HepG2 (cell line): ENCODE measurements around the gene PPP1R16B. TPM values are rescaled to one million over a fixed set of nuclear protein-coding genes. Genes with fewer than 3 reads are reported as not detected.

Experiments used
- ATAC-seq: fragments of 200-7000 bp; cut with Tn5 transposase; 3 replicates; pipeline ENCODE4 v1.9.1; 2020; ENCODE audit warnings: mild to moderate bottlenecking, moderate library complexity
- BruUV-seq: library from RNA; stranded (reverse); fragments of 400-500 nt; replicated peaks from 2 replicates; lab custom pipeline; 2021; lab: Mats Ljungman, UMichigan
- CTCF ChIA-PET: fragments of 300-600 bp; formaldehyde crosslinking; extraction: SDS; loops from one replicate; lab custom pipeline; 2021; ENCODE audit warnings: low total read pairs, inconsistent platforms, low intra/inter-chr PET ratio; lab: Yijun Ruan, JAX
- POLR2A ChIA-PET: fragments of 350-600 bp; sonication (Branson Sonifier 250); formaldehyde crosslinking; loops from one replicate; lab custom pipeline; 2020; ENCODE audit warnings: antibody characterized with exemption, inconsistent platforms; lab: Yijun Ruan, JAX
- DNase-seq: peaks from one replicate; pipeline ENCODE4 v3.0.0-alpha.2; 2015; ENCODE audit warnings: low spot score
- FAIRE-seq: peaks from 3 replicates; lab custom pipeline; 2011; peaks lifted over from hg19 to GRCh38; lab: Jason Lieb, UNC
- H2AFZ ChIP-seq: one replicate; pipeline ENCODE4 v1.6.1; 2011; ENCODE audit warnings: low read length, inconsistent platforms
- H3K27ac ChIP-seq: fragments of 300-600 bp; 3 replicates; pipeline ENCODE4 v1.8.0; 2011; ENCODE audit warnings: mixed run types, mild to moderate bottlenecking, mixed read lengths, low read length, inconsistent platforms; ENCODE audit not compliant: insufficient read depth; ENCODE audit errors: extremely low read length
- H3K27me3 ChIP-seq, 2 experiments: fragments of 200-600 bp in 1 of 2; 2 replicates in 1 of 2; 3 replicates in 1 of 2; pipeline versions ENCODE4 v1.6.0 to v1.8.0; 2011; ENCODE audit warnings: low read length in 2 of 2, mild to moderate bottlenecking in 2 of 2, moderate library complexity in 2 of 2, inconsistent platforms in 1 of 2; ENCODE audit not compliant: insufficient read depth in 2 of 2, control insufficient read depth in 1 of 2
- H3K36me3 ChIP-seq, 2 experiments: fragments of 200-600 bp in 1 of 2; replicated peaks in 1 of 2; 2 replicates in 1 of 2; 3 replicates in 1 of 2; pipeline versions ENCODE4 v1.5.1 to v1.8.0; 2011; ENCODE audit warnings: low read length in 2 of 2, inconsistent platforms in 1 of 2; ENCODE audit not compliant: insufficient read depth in 2 of 2, control insufficient read depth in 1 of 2
- H3K4me1 ChIP-seq: 2 replicates; pipeline ENCODE4 v1.5.1; 2012; ENCODE audit warnings: low read length, inconsistent platforms; ENCODE audit not compliant: insufficient read depth
- H3K4me2 ChIP-seq: 2 replicates; pipeline ENCODE4 v1.6.0; 2011; ENCODE audit warnings: low read depth, low read length, inconsistent platforms
- H3K4me3 ChIP-seq, 3 experiments: fragments of 200-600 bp in 1 of 3; sonication (generic), shearing (Covaris generic) in 1 of 3; replicated peaks in 1 of 3; 2 replicates each; pipeline ENCODE4 v1.5.1; 2011 to 2016; ENCODE audit warnings: low read length in 3 of 3, inconsistent platforms in 2 of 3, low read depth in 2 of 3, mild to moderate bottlenecking in 2 of 3, control low read depth in 1 of 3, mixed read lengths in 1 of 3; ENCODE audit not compliant: insufficient read depth in 1 of 3
- H3K79me2 ChIP-seq: one replicate; pipeline ENCODE4 v1.6.1; 2011; ENCODE audit warnings: low read length, inconsistent platforms; ENCODE audit not compliant: insufficient read depth
- H3K9ac ChIP-seq: 2 replicates; pipeline ENCODE4 v1.6.0; 2011; ENCODE audit warnings: mild to moderate bottlenecking, low read depth, low read length, inconsistent platforms; ENCODE audit not compliant: insufficient read depth
- H3K9me3 ChIP-seq: 2 replicates; pipeline ENCODE4 v1.5.1; 2012; ENCODE audit warnings: mild to moderate bottlenecking, low read length
- H4K20me1 ChIP-seq: 2 replicates; pipeline ENCODE4 v1.6.0; 2011; ENCODE audit warnings: inconsistent platforms, mild to moderate bottlenecking, low read length, moderate library complexity; ENCODE audit not compliant: insufficient read depth
- MTA1 ChIP-seq: sonication (generic); formaldehyde crosslinking; IDR thresholded peaks from 2 replicates; pipeline ENCODE4 v1.4.0; 2020; ENCODE audit warnings: missing genetic modification reagents, mild to moderate bottlenecking, borderline replicate concordance
- PCBP1 ChIP-seq: fragments of 200-400 bp; formaldehyde crosslinking; IDR thresholded peaks from 2 replicates; pipeline ENCODE4 v1.6.1; 2017; ENCODE audit warnings: mild to moderate bottlenecking, low read depth, low read length, borderline replicate concordance
- PCBP2 ChIP-seq: fragments of 200-400 bp; formaldehyde crosslinking; optimal IDR thresholded peaks from 2 replicates; pipeline ENCODE3; 2018; ENCODE audit warnings: low read length, low read depth; ENCODE audit not compliant: poor library complexity, severe bottlenecking
- WGBS: methylation state at CpG from one replicate; pipeline ENCODE4 v1.1.6; 2017; ENCODE audit warnings: low lambda C conversion rate; 5-methylcytosine and 5-hydroxymethylcytosine counted together
- in situ Hi-C: cut with HindIII; loops from 2 replicates; pipeline ENCODE4 v1.10.0; 2017; ENCODE audit warnings: low pct_unique_long_range_greater_than_20kb; ENCODE audit not compliant: extremely low pct_ligation_motif_present
- intact Hi-C: fragments of 100-400 bp; cut with micrococcal nuclease; formaldehyde crosslinking; loops from one replicate; pipeline ENCODE4 v1.10.0; 2022; ENCODE audit not compliant: unreplicated experiment
- polyA plus RNA-seq, 8 experiments: library from polyadenylated mRNA; depleted of rRNA in 3 of 8; stranded (reverse) in 7 of 8; unstranded in 1 of 8; fragments of >200 nt; fragmentation: Illumina TruSeq in 4 of 8; extraction: Trizol in 4 of 8; gene quantifications; 2 replicates each; pipeline versions ENCODE4 v1.2.1 to v1.2.3, GENCODE V29; 2011 to 2016; ENCODE audit warnings: low read depth in 4 of 8, missing spikeins in 1 of 8, mixed read lengths in 1 of 8; ENCODE audit not compliant: insufficient read depth in 1 of 8
- total RNA-seq, 5 experiments: library from RNA; depleted of rRNA; stranded (reverse); fragments of >200 nt; fragmentation: Illumina TruSeq; extraction: Trizol; gene quantifications; 2 replicates each; pipeline ENCODE4 v1.2.3, GENCODE V29; 2016; ENCODE audit warnings: low read depth in 1 of 5
- TF ChIP-seq, protein P1 (sequence below): IDR thresholded peaks from 2 replicates; pipeline ENCODE4 v1.6.1; 2016
- TF ChIP-seq, protein P2 (sequence below): sonication (generic); formaldehyde crosslinking; IDR thresholded peaks from 2 replicates; pipeline ENCODE4 v1.8.0; 2022; ENCODE audit warnings: mild to moderate bottlenecking, missing genetic modification reagents, moderate library complexity

PPP1R16B gene
- total and polyA plus RNA-seq, 2 of the 13 experiments (the other 11 are each of a cell fraction or from before 2014, with no cell fraction given) = 0.02 to 0.11 TPM

DNA sequence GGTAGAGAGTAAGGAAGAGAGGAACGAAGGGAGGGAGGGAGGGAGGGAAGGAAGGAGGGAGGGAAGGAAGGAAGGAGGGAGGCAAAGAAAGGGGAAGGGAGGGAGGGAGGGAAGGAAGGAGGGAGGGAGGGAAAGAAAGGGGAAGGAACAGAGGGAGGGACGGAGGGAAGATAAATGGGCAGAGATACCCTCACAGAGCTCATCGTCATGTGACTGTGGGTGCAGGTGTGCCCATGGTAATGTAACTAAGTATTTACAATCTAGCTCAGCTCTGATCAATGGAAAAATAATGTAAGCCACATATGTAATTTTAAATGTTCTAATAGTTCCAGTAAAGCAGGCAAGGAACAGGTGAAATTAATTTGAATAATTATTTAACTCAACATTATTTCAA, 66.1 kb downstream of the PPP1R16B start:
- Histone ChIP-seq H3K9ac (no peak overlapping the region), H3K27ac (no peak overlapping the region), H3K79me2 (no peaks in the 10 kb centered on the region), H3K4me3 (no peak overlapping the region), H3K4me2 (no peak overlapping the region), H3K4me1 (0 out of 2 replicates have a peak, but pooled peaks cover 7% of the 10 kb centered on the region), H2AFZ (no peak overlapping the region), H3K27me3 (peaks cover 7 to 43% of the 10 kb centered on the region in 2 experiments; a peak in 4 of 5 replicates), H3K36me3 (no peaks in the 10 kb centered on the region), H4K20me1 (no peaks in the 10 kb centered on the region), H3K9me3 (no peaks in the 10 kb centered on the region)
- POLR2A ChIA-PET = no interaction called here
- 50% methylated on average over 3 of the region's 3 CpGs for WGBS
- no TSS peak for BruUV-seq
- no peak for FAIRE-seq
- in situ Hi-C loops (no loop called here), intact Hi-C loops (no loop called here)
- CTCF ChIA-PET = no interaction called here
- no peak for DNase-seq
- TF ChIP-seq PCBP2 (peak; percentile 90), MTA1 (CRISPR knock-in tag) (no peak)
- ATAC-seq = no peak

DNA sequence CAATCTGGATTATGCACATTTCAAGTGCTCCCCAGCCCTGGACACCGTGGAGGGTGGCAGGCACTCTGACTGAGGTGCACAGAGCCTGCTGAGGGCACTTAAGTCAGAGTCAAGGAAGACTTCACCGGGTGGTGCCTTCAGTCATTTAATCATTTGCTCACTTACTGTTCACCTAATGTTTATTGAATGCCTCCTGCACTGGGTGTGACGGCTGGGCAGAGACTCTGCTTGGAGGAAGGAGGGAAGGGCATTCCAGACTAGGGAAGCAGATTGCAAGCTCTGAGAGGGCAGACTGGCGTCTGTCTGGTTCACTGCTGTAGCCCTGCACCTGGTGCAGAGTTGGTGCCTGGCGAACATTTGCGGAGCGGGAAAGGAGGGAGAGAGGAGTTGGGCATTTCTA, 66.5 kb downstream of the PPP1R16B start:
- BruUV-seq = no TSS peak
- Histone ChIP-seq H3K9ac (no peak overlapping the region), H2AFZ (no peak overlapping the region), H3K36me3 (no peaks in the 10 kb centered on the region), H3K79me2 (no peaks in the 10 kb centered on the region), H3K9me3 (no peaks in the 10 kb centered on the region), H4K20me1 (no peaks in the 10 kb centered on the region), H3K4me1 (0 out of 2 replicates have a peak, but pooled peaks cover 7% of the 10 kb centered on the region), H3K4me2 (no peak overlapping the region), H3K4me3 (no peak overlapping the region), H3K27ac (no peak overlapping the region), H3K27me3 (peaks cover 7 to 43% of the 10 kb centered on the region in 2 experiments; a peak in 4 of 5 replicates)
- in situ Hi-C loops = no loop called here
- DNase-seq = no peak
- no peak for FAIRE-seq
- ATAC-seq = no peak
- ChIA-PET CTCF (no interaction called here), POLR2A (no interaction called here)
- TF ChIP-seq, protein P1, sequence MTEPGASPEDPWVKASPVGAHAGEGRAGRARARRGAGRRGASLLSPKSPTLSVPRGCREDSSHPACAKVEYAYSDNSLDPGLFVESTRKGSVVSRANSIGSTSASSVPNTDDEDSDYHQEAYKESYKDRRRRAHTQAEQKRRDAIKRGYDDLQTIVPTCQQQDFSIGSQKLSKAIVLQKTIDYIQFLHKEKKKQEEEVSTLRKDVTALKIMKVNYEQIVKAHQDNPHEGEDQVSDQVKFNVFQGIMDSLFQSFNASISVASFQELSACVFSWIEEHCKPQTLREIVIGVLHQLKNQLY = no peak
- TF ChIP-seq, protein P2, sequence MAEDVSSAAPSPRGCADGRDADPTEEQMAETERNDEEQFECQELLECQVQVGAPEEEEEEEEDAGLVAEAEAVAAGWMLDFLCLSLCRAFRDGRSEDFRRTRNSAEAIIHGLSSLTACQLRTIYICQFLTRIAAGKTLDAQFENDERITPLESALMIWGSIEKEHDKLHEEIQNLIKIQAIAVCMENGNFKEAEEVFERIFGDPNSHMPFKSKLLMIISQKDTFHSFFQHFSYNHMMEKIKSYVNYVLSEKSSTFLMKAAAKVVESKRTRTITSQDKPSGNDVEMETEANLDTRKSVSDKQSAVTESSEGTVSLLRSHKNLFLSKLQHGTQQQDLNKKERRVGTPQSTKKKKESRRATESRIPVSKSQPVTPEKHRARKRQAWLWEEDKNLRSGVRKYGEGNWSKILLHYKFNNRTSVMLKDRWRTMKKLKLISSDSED (CRISPR knock-in tag) = no peak
- TF ChIP-seq PCBP1 = no peak
- intact Hi-C loops = no loop called here
- WGBS = 29% methylated on average over 7 of the region's 7 CpGs
